ENCODE measurements around the gene MRPL14.

DNA sequence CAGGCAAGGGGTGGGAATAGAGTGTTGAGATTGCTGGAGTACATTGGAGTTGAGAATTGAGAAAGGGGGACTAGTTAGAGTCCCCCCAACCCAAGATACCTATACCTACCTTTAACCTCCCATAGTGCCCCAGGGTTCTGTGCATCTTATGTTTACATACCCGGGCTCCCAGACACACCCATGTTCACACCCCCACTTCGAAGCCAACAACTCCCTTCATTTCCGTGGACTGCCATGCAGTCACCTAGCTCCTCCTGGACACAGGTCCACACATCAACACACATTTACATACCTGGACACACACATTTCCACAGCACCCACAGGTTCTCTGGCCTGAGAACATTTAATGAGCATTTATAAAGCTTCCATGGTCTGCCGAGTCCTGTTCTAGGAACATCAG lies 5.2 kb upstream of the MRPL14 start:
- TF ChIP-seq, protein P1, sequence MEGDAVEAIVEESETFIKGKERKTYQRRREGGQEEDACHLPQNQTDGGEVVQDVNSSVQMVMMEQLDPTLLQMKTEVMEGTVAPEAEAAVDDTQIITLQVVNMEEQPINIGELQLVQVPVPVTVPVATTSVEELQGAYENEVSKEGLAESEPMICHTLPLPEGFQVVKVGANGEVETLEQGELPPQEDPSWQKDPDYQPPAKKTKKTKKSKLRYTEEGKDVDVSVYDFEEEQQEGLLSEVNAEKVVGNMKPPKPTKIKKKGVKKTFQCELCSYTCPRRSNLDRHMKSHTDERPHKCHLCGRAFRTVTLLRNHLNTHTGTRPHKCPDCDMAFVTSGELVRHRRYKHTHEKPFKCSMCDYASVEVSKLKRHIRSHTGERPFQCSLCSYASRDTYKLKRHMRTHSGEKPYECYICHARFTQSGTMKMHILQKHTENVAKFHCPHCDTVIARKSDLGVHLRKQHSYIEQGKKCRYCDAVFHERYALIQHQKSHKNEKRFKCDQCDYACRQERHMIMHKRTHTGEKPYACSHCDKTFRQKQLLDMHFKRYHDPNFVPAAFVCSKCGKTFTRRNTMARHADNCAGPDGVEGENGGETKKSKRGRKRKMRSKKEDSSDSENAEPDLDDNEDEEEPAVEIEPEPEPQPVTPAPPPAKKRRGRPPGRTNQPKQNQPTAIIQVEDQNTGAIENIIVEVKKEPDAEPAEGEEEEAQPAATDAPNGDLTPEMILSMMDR (IDR thresholded peaks at IDR 0.05): no peak
- TF ChIP-seq ZFX (IDR thresholded peaks at IDR 0.05; ENCODE audit: borderline replicate concordance): no peak
